SU-DHL-6 (cell line): Measurements from ENCODE around the gene ARHGAP44.

Source experiments
- EZH2phosphoT487 ChIP-seq: fragments of 200-600 bp; sonication (generic), shearing (Covaris generic); conservative IDR thresholded peaks from 2 replicates; pipeline ENCODE4 v1.6.1; 2018; ENCODE audit warnings: mild to moderate bottlenecking, antibody characterized with exemption, low read length, moderate library complexity, mixed read lengths
- TF ChIP-seq, protein P1 (sequence below): fragments of 200-600 bp; sonication (generic); IDR thresholded peaks from one replicate; pipeline ENCODE4 v1.5.1; 2017; ENCODE audit warnings: antibody characterized with exemption, mild to moderate bottlenecking, low read length, moderate library complexity; ENCODE audit not compliant: insufficient read depth, poor library complexity, severe bottlenecking

DNA sequence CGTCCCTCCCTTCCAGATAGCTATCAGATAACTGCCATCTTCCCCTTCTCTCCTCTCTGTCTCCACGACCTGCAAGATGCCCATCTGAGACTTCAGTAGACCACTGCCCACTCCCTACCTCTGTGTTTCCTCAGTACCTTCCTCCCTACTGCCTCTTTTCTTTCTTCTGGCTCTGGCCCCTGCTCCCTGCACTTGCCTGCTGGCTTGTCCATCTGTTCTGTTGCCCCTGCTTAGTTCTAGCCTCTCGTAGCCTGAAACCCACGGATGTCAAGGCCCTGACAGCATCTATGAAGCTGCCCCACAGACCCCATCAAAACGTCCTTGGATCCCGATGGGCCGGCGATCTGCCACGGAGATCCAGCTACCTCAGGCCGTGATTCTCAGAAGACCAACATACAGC, 175.5 kb downstream of the ARHGAP44 start:
- TF ChIP-seq, protein P1, sequence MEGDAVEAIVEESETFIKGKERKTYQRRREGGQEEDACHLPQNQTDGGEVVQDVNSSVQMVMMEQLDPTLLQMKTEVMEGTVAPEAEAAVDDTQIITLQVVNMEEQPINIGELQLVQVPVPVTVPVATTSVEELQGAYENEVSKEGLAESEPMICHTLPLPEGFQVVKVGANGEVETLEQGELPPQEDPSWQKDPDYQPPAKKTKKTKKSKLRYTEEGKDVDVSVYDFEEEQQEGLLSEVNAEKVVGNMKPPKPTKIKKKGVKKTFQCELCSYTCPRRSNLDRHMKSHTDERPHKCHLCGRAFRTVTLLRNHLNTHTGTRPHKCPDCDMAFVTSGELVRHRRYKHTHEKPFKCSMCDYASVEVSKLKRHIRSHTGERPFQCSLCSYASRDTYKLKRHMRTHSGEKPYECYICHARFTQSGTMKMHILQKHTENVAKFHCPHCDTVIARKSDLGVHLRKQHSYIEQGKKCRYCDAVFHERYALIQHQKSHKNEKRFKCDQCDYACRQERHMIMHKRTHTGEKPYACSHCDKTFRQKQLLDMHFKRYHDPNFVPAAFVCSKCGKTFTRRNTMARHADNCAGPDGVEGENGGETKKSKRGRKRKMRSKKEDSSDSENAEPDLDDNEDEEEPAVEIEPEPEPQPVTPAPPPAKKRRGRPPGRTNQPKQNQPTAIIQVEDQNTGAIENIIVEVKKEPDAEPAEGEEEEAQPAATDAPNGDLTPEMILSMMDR: no peak
- TF ChIP-seq EZH2phosphoT487: no peak
